Stomach (tissue), 4 donors: ENCODE results near the gene PCGF3.

Experiments used
- CTCF ChIP-seq, 7 experiments: fragments of 450-650 bp in 4 of 7; fragments of 200-600 bp in 3 of 7; sonication (generic) in 3 of 7; IDR thresholded peaks; one replicate each; pipeline ENCODE4 v1.5.1; 2016 to 2019; ENCODE audit warnings: antibody characterized with exemption in 7 of 7, control low read depth in 2 of 7, mild to moderate bottlenecking in 1 of 7
- POLR2A ChIP-seq, 4 donors: fragments of 450-650 bp; IDR thresholded peaks; one replicate each; pipeline ENCODE4 v1.6.1; 2016; ENCODE audit warnings: antibody characterized with exemption in 4 of 4, control low read depth in 2 of 4, mild to moderate bottlenecking in 1 of 4, moderate library complexity in 1 of 4

GRCh38 chr4:689723-690122, 15.9 kb upstream of the PCGF3 start:
- TF ChIP-seq CTCF (IDR thresholded peaks at IDR 0.05) (no peak), POLR2A (IDR thresholded peaks at IDR 0.05) (no peak)
